ENCODE results near the gene SLC7A5. TPM values are rescaled to one million over a fixed set of nuclear protein-coding genes. Genes with fewer than 3 reads are reported as not detected.

The SLC7A5 gene
- total and polyA plus RNA-seq, 2 of the 13 experiments (the other 11 are each of a cell fraction or from before 2014, with no cell fraction given) = 79.6 to 155 TPM

DNA sequence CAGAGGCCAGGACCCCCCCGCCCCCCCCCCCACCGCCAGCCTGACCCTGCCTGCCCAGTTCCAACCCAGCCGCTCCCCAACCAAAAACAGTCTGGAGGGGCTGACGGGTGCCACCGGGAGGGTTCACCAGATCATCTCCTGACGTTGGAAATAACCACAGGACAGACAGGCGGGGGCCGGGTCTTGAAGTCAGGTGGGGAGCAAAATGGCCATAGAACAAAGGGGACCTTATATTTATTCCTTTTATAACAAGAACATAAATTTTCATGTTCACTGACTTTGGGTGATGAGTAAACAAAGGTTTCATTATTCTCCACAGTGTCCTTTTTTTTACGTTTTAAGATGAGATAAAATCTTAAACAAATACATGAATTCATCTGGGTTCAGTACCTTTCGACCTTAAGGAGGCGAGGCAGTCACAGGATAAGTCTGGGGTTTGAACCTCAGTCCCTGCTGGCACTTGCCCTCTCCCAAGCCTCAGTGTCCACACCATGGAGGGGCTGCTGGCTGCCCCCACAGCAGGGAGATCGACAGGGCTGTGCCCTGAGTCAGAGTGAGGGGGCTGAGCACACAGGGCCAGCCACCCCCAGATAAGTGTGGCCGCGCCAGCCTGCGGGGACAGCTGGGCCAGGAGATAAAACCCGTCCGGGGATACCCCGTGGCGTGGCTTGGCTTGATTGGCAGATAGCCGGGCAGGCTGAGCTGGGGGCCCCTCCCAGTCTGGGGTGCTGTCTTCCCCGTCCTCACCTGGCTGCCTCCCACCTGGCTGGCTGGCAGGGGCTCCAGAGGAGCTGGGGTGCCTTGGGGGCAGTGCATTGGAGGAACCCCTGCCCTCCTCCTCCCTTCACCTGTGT lies 15.0 kb downstream of the SLC7A5 start (continued):
- TF ChIP-seq JUN (CRISPR knock-in tag; IDR thresholded peaks at IDR 0.05) = 0 out of 2 replicates have a peak, but pooled peaks have one; percentile 10
- no peak for TF ChIP-seq TBP (CRISPR knock-in tag; IDR thresholded peaks at IDR 0.05)
- TF ChIP-seq ARID2 (CRISPR knock-in tag; IDR thresholded peaks at IDR 0.05; ENCODE audit: borderline replicate concordance) = no peak
- TF ChIP-seq, protein P1, sequence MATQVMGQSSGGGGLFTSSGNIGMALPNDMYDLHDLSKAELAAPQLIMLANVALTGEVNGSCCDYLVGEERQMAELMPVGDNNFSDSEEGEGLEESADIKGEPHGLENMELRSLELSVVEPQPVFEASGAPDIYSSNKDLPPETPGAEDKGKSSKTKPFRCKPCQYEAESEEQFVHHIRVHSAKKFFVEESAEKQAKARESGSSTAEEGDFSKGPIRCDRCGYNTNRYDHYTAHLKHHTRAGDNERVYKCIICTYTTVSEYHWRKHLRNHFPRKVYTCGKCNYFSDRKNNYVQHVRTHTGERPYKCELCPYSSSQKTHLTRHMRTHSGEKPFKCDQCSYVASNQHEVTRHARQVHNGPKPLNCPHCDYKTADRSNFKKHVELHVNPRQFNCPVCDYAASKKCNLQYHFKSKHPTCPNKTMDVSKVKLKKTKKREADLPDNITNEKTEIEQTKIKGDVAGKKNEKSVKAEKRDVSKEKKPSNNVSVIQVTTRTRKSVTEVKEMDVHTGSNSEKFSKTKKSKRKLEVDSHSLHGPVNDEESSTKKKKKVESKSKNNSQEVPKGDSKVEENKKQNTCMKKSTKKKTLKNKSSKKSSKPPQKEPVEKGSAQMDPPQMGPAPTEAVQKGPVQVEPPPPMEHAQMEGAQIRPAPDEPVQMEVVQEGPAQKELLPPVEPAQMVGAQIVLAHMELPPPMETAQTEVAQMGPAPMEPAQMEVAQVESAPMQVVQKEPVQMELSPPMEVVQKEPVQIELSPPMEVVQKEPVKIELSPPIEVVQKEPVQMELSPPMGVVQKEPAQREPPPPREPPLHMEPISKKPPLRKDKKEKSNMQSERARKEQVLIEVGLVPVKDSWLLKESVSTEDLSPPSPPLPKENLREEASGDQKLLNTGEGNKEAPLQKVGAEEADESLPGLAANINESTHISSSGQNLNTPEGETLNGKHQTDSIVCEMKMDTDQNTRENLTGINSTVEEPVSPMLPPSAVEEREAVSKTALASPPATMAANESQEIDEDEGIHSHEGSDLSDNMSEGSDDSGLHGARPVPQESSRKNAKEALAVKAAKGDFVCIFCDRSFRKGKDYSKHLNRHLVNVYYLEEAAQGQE (IDR thresholded peaks at IDR 0.05; ENCODE audit: borderline replicate concordance in 1 of 2, low read depth in 1 of 2, low read length in 2 of 2) = no peak
- no peak; the same call in 1 of the 2 replicates for TF ChIP-seq KDM2A (CRISPR knock-in tag; IDR thresholded peaks at IDR 0.05; ENCODE audit: borderline replicate concordance, low read depth)
- 0 out of 2 replicates have a peak, but pooled peaks have one; percentile 27 for TF ChIP-seq EEA1 (CRISPR knock-in tag; IDR thresholded peaks at IDR 0.05; ENCODE audit: borderline replicate concordance)
- TF ChIP-seq PCBP2 (optimal IDR thresholded peaks at IDR 0.05; ENCODE audit: low read depth, low read length, poor library complexity, severe bottlenecking) = no peak
- TF ChIP-seq ZC3H4 (CRISPR knock-in tag; IDR thresholded peaks at IDR 0.05; ENCODE audit: borderline replicate concordance) = no peak
- no peak for TF ChIP-seq ZNF44 (CRISPR knock-in tag; IDR thresholded peaks at IDR 0.05)
- TF ChIP-seq FOXJ3 (CRISPR knock-in tag; IDR thresholded peaks at IDR 0.05; ENCODE audit: borderline replicate concordance) = no peak
- TF ChIP-seq, protein P2, sequence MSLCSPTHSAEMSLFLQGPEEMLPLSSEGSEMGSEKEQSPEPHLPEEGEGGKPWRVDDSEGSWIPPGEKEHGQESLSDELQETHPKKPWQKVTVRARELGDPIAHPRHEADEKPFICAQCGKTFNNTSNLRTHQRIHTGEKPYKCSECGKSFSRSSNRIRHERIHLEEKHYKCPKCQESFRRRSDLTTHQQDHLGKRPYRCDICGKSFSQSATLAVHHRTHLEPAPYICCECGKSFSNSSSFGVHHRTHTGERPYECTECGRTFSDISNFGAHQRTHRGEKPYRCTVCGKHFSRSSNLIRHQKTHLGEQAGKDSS (CRISPR knock-in tag; IDR thresholded peaks at IDR 0.05; ENCODE audit: borderline replicate concordance, low read depth) = peak; percentile 48
- 0 out of 2 replicates have a peak, but pooled peaks have one; percentile 10 for TF ChIP-seq EED (CRISPR knock-in tag; IDR thresholded peaks at IDR 0.05)
- TF ChIP-seq FOXA1 (IDR thresholded peaks at IDR 0.05) = no peak; the same call in 1 of the 2 replicates
- TF ChIP-seq FOXA1 (CRISPR knock-in tag; IDR thresholded peaks at IDR 0.05) = peak; percentile 61
- no peak for TF ChIP-seq PTBP1 (IDR thresholded peaks at IDR 0.05; ENCODE audit: low read depth, low read length, poor library complexity, severe bottlenecking)
- TF ChIP-seq ISX (CRISPR knock-in tag; conservative IDR thresholded peaks at IDR 0.05) = no peak
- TF ChIP-seq ATF1 (CRISPR knock-in tag; IDR thresholded peaks at IDR 0.05) = no peak
- peak; percentile 67 for TF ChIP-seq RBM39 (IDR thresholded peaks at IDR 0.05; ENCODE audit: low read depth, low read length, poor library complexity, severe bottlenecking)
- no peak; the same call in 1 of the 2 replicates for TF ChIP-seq GABPB1 (CRISPR knock-in tag; IDR thresholded peaks at IDR 0.05)
- TF ChIP-seq, protein P3, sequence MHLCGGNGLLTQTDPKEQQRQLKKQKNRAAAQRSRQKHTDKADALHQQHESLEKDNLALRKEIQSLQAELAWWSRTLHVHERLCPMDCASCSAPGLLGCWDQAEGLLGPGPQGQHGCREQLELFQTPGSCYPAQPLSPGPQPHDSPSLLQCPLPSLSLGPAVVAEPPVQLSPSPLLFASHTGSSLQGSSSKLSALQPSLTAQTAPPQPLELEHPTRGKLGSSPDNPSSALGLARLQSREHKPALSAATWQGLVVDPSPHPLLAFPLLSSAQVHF (CRISPR knock-in tag; IDR thresholded peaks at IDR 0.05) = no peak
- no peak for TF ChIP-seq FOSL1 (CRISPR knock-in tag; IDR thresholded peaks at IDR 0.05; ENCODE audit: borderline replicate concordance)
- TF ChIP-seq BRD4 (CRISPR knock-in tag; IDR thresholded peaks at IDR 0.05) = no peak; the same call in 1 of the 2 replicates
- TF ChIP-seq GATAD2A (CRISPR knock-in tag; IDR thresholded peaks at IDR 0.05) = no peak
- TF ChIP-seq, protein P4, sequence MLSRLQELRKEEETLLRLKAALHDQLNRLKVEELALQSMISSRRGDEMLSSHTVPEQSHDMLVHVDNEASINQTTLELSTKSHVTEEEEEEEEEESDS (CRISPR knock-in tag; IDR thresholded peaks at IDR 0.05; ENCODE audit: borderline replicate concordance) = no peak
